Mucosa of stomach (tissue), 1 donor: ENCODE measurements around the gene DMRTA2.
"Not testable (repeated sequence)": the region's sequence is repeated elsewhere in the genome, so short reads cannot be mapped to it uniquely, and the experiment has no call there.

Source experiments
- H3K27me3 ChIP-seq: one replicate; pipeline ENCODE4 v1.7.0; 2013; ENCODE audit warnings: mild to moderate bottlenecking, low read length; ENCODE audit not compliant: control insufficient read depth, insufficient read depth
- H3K36me3 ChIP-seq: one replicate; pipeline ENCODE4 v1.7.0; 2013; ENCODE audit warnings: low read length; ENCODE audit not compliant: control insufficient read depth, insufficient read depth
- H3K4me1 ChIP-seq: one replicate; pipeline ENCODE4 v1.7.0; 2013; ENCODE audit warnings: mild to moderate bottlenecking, low read length; ENCODE audit not compliant: control insufficient read depth, insufficient read depth
- H3K4me3 ChIP-seq: one replicate; pipeline ENCODE4 v1.7.0; 2013; ENCODE audit warnings: low read length
- H3K9ac ChIP-seq: one replicate; pipeline ENCODE4 v1.7.0; 2013; ENCODE audit warnings: mild to moderate bottlenecking, low read length, moderate library complexity
- H3K9me3 ChIP-seq: one replicate; pipeline ENCODE4 v1.7.0; 2013; ENCODE audit warnings: mild to moderate bottlenecking, low read length, moderate library complexity; ENCODE audit not compliant: control insufficient read depth
- donor health status: Pancreatic carcinoma.

DMRTA2 gene

GRCh38 chr1:50415235-50416149 lies 7.8 kb downstream of the DMRTA2 start:
- Histone ChIP-seq H3K27me3 (peaks cover 68% of the 10 kb centered on the region), H3K36me3 (no peaks in the 10 kb centered on the region), H3K9ac (no peak overlapping the region), H3K4me3 (no peak overlapping the region), H3K4me1 (peaks cover 8% of the 10 kb centered on the region), H3K9me3 (no peaks in the 10 kb centered on the region)

GRCh38 chr1:50414853-50415234 lies 8.4 kb downstream of the DMRTA2 start:
- no peak overlapping the region for H3K9ac ChIP-seq
- H3K36me3 ChIP-seq, result no peaks in the 10 kb centered on the region
- H3K9me3 ChIP-seq, result no peaks in the 10 kb centered on the region
- no peak overlapping the region for H3K4me3 ChIP-seq
- peaks cover 8% of the 10 kb centered on the region for H3K4me1 ChIP-seq
- peaks cover 62% of the 10 kb centered on the region for H3K27me3 ChIP-seq

DNA sequence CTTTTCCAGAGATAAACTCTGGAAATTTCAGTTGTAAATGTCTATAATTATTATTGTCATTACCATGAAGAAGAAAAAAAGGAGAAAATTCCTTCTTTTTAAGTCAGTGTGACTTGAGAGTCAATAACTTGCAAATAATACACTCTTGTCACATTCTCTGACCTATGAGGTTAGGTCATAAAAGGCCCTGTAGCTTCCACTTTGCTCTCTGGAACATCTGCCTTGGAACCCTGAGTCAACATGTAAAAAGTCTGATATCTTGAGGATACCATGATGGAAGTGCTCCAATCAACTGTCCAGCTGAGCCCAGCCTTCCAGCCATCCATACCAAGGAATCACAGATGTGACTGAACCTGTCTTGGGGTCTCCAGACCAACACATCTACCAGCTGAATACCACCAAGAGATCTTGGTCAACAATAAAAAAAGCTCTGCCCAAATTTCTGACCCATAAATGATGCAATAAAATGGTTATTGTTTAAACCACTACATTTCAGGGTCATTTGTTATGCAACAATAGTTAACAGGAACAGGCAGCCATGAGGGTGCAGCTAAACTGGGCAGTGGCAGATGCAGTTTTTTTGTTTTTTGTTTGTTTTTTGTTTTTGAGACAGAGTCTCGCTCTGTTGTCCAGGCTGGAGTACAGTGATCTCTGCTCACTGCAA lies 10.3 kb downstream of the DMRTA2 start:
- Histone ChIP-seq H3K36me3 (no peaks in the 10 kb centered on the region), H3K9ac (no peak overlapping the region), H3K9me3 (no peaks in the 10 kb centered on the region), H3K4me1 (peaks cover 8% of the 10 kb centered on the region), H3K27me3 (peaks cover 45% of the 10 kb centered on the region), H3K4me3 (no peak overlapping the region)

DNA sequence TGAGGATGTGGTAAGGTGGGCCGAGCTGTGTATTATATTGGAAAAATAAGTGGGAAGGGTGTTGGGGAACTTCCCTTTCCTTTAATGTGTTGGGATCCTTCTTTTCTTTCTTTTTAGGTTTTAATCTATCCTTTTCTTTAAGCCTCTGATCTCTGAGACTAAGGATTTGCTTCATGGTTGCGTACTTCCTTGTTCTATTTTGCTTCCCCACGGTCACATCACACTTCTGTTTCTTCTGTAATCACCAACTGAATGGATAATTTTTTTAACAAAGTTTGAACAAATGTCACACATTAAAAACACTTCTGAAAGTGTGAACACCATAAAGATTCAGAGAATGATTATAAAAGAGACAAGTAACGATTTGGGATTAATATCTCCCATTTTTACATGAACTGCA lies 17.4 kb downstream of the DMRTA2 start:
- Histone ChIP-seq H3K4me3 (no peak overlapping the region), H3K9ac (no peak overlapping the region), H3K36me3 (no peaks in the 10 kb centered on the region), H3K27me3 (no peaks in the 10 kb centered on the region), H3K9me3 (no peaks in the 10 kb centered on the region), H3K4me1 (no peaks in the 10 kb centered on the region)

DNA sequence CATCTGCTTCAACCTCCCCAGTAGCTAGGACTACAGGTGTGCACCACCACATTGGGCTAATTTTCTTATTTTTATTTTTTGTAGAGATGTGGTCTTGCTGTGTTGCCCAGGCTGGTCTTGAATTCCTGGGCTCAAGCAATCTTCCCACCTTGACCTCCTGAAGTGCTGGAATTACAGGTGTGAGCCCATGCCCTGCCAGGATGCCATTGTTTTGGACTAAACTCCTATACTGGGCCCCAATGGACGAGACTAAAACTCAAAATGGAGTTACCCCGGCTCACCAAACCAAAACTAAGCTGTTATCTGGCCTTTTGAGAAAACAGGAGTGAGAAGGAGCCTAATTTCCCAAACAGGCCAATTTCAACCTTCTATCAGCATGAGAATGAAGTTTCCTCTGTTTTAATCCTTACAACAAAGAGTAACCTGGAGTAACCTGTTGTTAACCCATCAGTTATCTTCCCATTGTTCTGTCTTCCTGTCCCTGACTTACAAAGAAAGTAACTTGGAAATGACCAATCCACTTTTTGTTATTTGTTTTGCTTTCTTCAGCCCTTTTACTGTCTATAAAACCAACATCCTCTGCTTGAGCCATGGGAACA lies 29.6 kb downstream of the DMRTA2 start:
- Histone ChIP-seq H3K36me3 (no peaks in the 10 kb centered on the region), H3K27me3 (no peaks in the 10 kb centered on the region), H3K9ac (no peak overlapping the region), H3K9me3 (no peaks in the 10 kb centered on the region), H3K4me1 (no peaks in the 10 kb centered on the region), H3K4me3 (no peak overlapping the region)

GRCh38 chr1:50381551-50381950 lies 41.7 kb downstream of the DMRTA2 start:
- H3K36me3 ChIP-seq, H3K4me1 ChIP-seq, H3K27me3 ChIP-seq, H3K9ac ChIP-seq, H3K9me3 ChIP-seq, H3K4me3 ChIP-seq: not testable (repeated sequence)

DNA sequence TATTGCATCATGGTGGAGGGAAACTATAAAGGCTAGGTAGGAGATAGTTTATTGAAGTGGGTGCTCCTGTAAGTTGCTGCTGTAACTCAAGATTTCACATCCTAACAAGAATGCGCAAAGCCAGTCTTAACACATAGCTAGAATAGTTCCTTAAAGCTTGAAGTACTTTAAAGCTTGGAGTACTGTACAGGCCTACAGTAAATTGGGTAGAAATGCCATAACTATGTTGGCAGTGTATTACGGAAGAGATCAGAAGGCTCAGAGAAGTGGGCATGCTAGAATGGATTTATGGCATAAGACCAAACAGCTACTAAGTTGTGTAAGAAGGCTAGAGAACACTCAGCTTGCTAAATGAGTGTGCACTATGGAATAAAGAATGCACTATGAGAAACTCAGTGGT lies 44.5 kb downstream of the DMRTA2 start:
- no peaks in the 10 kb centered on the region for H3K4me1 ChIP-seq
- no peak overlapping the region for H3K9ac ChIP-seq
- no peak overlapping the region for H3K4me3 ChIP-seq
- no peaks in the 10 kb centered on the region for H3K36me3 ChIP-seq
- H3K9me3 ChIP-seq, result no peaks in the 10 kb centered on the region
- H3K27me3 ChIP-seq, result no peaks in the 10 kb centered on the region

- Histone ChIP-seq H3K9me3 (no peaks in the 10 kb centered on the region), H3K27me3 (peaks cover 4% of the 10 kb centered on the region), H3K4me1 (peaks cover 2% of the 10 kb centered on the region), H3K4me3 (no peak overlapping the region), H3K36me3 (no peaks in the 10 kb centered on the region), H3K9ac (no peak overlapping the region)
Measured at GRCh38 chr1:50373532-50373931, 49.7 kb downstream of the DMRTA2 start.

DNA sequence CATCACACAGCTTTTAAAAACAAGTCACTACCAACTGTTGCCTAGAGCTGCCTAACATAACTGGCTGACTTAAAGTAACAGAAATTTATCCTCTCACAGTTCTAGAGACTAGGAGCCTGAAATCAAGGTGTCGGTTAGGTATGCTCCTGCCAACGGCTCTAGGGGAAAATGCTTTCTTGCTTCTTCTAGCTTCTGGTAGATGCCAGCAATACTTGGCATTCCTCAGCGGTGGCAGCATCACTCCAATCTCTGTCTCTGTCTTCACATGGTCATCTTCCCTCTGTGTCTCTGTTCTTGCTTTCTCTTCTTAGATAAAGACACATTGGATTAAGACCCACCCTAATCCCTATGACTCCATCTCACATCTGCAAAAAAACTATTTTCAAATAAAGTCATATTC lies 51.5 kb downstream of the DMRTA2 start:
- H3K9me3 ChIP-seq, result no peaks in the 10 kb centered on the region
- H3K36me3 ChIP-seq, result no peaks in the 10 kb centered on the region
- no peak overlapping the region for H3K4me3 ChIP-seq
- H3K9ac ChIP-seq, result no peak overlapping the region
- peaks cover 5% of the 10 kb centered on the region for H3K4me1 ChIP-seq
- H3K27me3 ChIP-seq, result peaks cover 18% of the 10 kb centered on the region

DNA sequence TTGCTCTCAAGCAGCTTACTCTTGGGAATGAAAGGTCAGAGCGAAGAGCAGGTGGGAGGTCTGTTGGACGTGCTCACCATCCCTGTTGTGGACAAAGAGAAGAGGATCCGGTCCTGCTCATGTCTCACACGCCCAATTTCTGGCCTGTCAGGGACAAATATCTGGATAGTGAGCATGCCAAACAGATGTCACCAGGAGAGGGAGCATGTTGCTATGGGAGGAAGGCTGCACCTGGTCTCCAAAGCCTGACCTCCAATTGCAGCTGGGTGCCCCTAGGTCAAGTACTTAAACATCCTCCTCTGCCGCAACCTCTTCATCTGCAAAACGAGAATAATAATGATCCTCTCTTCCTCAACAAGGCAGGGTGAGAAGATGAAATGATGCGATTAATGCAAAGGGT lies 53.4 kb downstream of the DMRTA2 start:
- H3K36me3 ChIP-seq, result no peaks in the 10 kb centered on the region
- no peaks in the 10 kb centered on the region for H3K9me3 ChIP-seq
- no peak overlapping the region for H3K9ac ChIP-seq
- H3K4me3 ChIP-seq, result no peak overlapping the region
- peaks cover 19% of the 10 kb centered on the region for H3K27me3 ChIP-seq
- peaks cover 5% of the 10 kb centered on the region for H3K4me1 ChIP-seq

- Histone ChIP-seq H3K4me1 (peaks cover 5% of the 10 kb centered on the region), H3K36me3 (no peaks in the 10 kb centered on the region), H3K4me3 (no peak overlapping the region), H3K9me3 (no peaks in the 10 kb centered on the region), H3K27me3 (peaks cover 19% of the 10 kb centered on the region), H3K9ac (no peak overlapping the region)
Measured at GRCh38 chr1:50369008-50369634, 54.1 kb downstream of the DMRTA2 start.
